Left ventricle myocardium superior (tissue), 1 donor: ENCODE measurements around the gene C10orf90. TPM values are rescaled to one million over a fixed set of nuclear protein-coding genes. Genes with fewer than 3 reads are reported as not detected.
A peak's percentile ranks its signal among the peaks of the same experiment; 100 is the strongest.

Experiments used
- ATAC-seq: fragments of 200-7000 bp; cut with Tn5 transposase; one replicate; pipeline ENCODE4 v1.9.1; 2020; ENCODE audit warnings: mild to moderate bottlenecking, moderate library complexity
- DNase-seq: peaks from one replicate; pipeline ENCODE4 v3.0.0-alpha.2; 2020
- intact Hi-C: fragments of 100-400 bp; cut with micrococcal nuclease; formaldehyde crosslinking; loops from one replicate; pipeline ENCODE4 v1.11.0; 2022
- long read RNA-seq: library from polyadenylated mRNA; unstranded; transcript quantifications from one replicate; pipeline ENCODE4 v2.0.0, GENCODE V29; 2021
- total RNA-seq: library from RNA; stranded (reverse); fragmentation: NEBNext Ultra II Directional; extraction: Animal tissue kit (Norgen Biotek cat#: 25700); gene quantifications from one replicate; pipeline ENCODE4 v1.2.1, GENCODE V29; 2021
- donor health status: DM: no; HTN: yes; CAD: no; lungs with severe emphysema.

The C10orf90 gene, protein sequence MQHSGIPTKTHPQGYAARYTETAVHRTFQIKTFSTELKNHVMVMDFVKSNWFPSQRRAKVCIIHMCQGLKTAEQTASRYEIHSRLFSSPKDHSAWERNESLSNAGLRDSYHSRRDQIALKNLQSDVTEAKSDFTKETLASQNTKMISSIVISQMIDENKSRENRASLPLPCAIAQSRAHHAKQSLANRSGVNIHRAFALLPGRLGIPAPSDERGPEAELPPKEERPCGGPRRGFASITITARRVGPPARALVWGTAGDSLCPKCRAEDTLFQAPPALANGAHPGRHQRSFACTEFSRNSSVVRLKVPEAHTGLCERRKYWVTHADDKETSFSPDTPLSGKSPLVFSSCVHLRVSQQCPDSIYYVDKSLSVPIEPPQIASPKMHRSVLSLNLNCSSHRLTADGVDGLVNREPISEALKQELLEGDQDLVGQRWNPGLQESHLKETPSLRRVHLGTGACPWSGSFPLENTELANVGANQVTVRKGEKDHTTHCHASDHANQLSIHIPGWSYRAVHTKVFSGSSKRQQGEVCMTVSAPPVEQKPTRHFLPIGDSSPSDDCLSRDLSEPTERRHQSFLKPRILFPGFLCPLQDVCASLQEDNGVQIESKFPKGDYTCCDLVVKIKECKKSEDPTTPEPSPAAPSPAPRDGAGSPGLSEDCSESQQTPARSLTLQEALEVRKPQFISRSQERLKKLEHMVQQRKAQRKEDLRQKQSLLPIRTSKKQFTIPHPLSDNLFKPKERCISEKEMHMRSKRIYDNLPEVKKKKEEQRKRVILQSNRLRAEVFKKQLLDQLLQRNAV
- total RNA-seq = not detected
- long read RNA-seq = 0 reads

GRCh38 chr10:126670056-126670894 is at the start of gene C10orf90:
C10orf90 (minus strand) TSS chr10:126670693; CDS start chr10:126670480, 213 bp downstream.
- ATAC-seq (no peak), DNase-seq (no peak)
- intact Hi-C loops = no loop called here

DNA sequence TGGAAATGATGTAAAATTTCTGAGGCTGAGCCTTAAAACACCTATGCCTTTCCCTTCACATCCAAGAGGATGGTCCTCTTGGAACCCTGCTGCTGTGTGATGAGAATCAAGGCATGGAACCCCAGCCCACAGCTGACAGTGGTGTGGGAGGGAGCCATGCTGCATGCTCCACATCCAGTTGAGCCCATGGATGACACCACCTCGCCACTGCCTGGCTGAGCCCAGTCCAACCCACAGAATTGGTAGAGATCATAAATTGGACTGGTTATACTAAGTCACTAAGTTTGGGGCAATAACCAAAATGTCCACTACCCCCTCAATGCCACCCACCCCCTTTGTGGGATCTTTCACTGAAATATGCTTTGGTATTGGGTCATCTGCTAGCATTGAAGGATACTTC is 45.9 kb upstream of the C10orf90 start:
- DNase-seq = no peak
- intact Hi-C loops = no loop called here
- no peak for ATAC-seq

GRCh38 chr10:126713594-126713993 is 43.1 kb upstream of the C10orf90 start:
- intact Hi-C loops = no loop called here
- ATAC-seq = no peak
- DNase-seq = no peak

DNA sequence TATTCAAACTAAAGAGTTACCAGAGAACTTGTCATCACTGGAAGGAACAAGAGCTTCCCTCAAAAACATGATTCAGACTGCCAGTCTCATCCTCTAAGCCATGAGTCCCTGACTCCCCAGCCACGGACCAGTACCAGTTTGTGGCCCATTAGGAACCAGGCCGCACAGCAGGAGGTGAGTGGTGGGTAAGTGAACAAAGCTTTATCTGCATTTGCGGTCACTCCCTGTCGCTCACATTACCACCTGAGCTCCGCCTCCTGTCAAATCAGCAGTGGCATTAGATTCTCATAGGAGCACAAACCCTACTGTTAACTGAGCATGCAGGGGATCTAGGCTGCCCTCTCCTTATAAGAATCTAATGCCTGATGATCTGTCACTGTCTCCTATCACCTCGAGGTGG is 42.2 kb upstream of the C10orf90 start:
- DNase-seq (no peak), ATAC-seq (no peak)
- intact Hi-C loops = no loop called here

DNA sequence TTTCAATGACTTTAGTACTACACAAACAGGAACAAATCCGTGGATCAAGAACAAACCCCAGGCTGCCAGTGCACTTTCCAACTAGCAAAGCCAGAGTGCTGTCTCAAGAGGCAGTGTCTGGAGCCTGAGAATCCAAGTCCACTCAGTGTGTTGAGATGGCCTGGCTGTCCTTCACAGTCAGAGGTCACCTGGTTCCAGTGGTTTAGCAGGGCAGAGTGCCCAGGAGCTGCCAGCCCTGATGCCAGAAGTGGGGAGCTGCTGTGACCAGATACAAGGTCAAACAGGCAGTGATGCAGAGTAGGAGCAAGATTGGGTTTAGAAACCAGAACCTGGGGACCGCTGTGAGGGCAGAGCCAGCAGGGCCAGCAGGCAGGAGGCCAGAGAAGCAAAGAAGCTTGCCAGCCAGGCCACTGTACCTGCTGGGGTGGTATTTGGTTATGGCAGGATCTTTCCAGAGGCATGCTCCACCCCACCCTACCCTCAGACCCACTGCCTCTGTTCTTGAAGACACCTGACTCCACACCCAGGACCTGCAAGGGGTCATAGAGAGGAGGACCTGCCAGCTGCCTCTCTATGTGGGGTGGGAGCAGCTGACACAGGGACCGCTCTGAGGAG is 35.6 kb upstream of the C10orf90 start:
- ATAC-seq = peak; percentile 89
- intact Hi-C loops = no loop called here
- peak; percentile 38 for DNase-seq

DNA sequence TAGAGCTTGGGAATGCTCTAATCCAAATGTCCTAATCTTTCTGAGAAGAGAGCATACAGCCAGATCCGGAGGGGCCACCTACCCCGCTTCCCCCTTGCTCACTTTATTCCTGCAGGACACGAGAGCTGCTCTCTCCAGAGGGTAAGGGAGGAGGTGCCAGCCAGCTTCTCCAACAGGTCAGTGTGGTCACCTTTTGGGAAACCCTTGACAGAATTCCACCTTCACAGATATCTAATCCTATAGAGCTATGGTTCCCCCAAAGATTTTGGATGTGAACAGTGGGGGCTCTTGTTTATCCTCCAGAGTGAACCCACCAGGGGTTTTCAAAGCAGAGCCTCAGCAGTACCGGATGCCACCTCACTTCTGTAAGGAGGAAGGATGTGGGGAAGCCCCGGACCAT is 34.6 kb upstream of the C10orf90 start:
- intact Hi-C loops = no loop called here

GRCh38 chr10:126704649-126705048 is 34.2 kb upstream of the C10orf90 start:
- DNase-seq (no peak), ATAC-seq (no peak)
- intact Hi-C loops = no loop called here

More for the DNA sequence above, 34.6 kb upstream of the C10orf90 start:
- DNase-seq (no peak), ATAC-seq (no peak)

DNA sequence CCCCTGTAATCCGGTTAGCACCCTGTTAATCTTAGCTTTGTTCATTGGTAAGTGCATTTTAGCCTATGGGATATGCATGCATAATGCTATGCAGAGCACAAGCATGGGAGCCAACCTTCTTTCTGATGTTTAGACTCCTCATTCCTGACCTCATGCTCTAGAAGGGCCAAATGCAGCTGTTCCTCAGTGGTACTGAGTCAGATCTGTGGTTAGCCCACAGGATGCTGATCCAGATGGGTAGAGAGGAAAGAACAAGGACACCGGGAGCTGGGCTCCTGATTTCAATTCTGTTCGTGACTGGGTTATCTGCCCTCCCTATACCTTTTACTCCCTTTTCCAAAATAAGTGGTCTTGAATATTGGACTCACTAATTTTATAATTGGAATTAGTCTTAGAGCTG is 31.7 kb upstream of the C10orf90 start:
- DNase-seq (no peak), ATAC-seq (no peak)
- intact Hi-C loops = no loop called here

- no peak for ATAC-seq
- intact Hi-C loops = no loop called here
- DNase-seq = no peak
These were observed 31.0 kb upstream of the C10orf90 start for GRCh38 chr10:126701526-126701925.

- intact Hi-C loops = no loop called here
- DNase-seq (no peak), ATAC-seq (no peak)
These were observed 26.2 kb upstream of the C10orf90 start for GRCh38 chr10:126696684-126697083.

- intact Hi-C loops = no loop called here
- no peak for ATAC-seq
- no peak for DNase-seq
These were observed 21.0 kb upstream of the C10orf90 start for GRCh38 chr10:126691456-126691855.

GRCh38 chr10:126690534-126690933 is 20.0 kb upstream of the C10orf90 start:
- DNase-seq (no peak), ATAC-seq (no peak)
- intact Hi-C loops = no loop called here

DNA sequence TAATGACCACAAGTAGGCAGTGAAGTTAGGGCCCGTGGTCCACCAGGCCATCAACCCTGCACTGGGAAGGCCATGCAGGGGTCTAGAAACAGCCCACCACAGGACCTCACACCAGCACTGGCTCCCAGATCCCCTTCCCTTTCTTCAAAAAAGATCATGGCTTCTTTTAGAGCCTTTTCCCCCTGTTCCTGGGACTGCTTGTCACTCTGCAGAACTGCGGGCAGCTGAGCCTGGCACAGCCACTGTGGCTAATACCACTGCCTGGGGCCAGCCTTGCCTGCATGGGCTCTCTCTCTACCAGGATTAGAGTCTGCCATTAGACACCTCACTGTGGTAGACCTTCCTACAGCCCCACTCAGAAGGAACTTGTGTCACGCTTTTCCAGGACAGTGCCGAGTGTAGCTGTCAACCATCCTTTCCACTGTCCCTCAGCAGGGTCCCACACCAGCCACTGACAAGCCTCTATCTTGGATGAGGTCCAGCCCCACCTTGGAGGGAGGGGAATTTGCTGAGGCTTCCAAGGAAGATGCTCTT is 19.0 kb upstream of the C10orf90 start:
- ATAC-seq (no peak), DNase-seq (no peak)
- intact Hi-C loops = no loop called here

GRCh38 chr10:126687121-126687606 is 16.7 kb upstream of the C10orf90 start:
- ATAC-seq (peak; percentile 41), DNase-seq (no peak)
- intact Hi-C loops = no loop called here

- ATAC-seq (no peak), DNase-seq (no peak)
- intact Hi-C loops = no loop called here
These were observed 16.2 kb upstream of the C10orf90 start for GRCh38 chr10:126686719-126687118.

- intact Hi-C loops = no loop called here
- no peak for DNase-seq
These were observed 15.8 kb upstream of the C10orf90 start for GRCh38 chr10:126686268-126686667.

GRCh38 chr10:126685756-126686155 is 15.3 kb upstream of the C10orf90 start:
- DNase-seq = no peak
- ATAC-seq = no peak
- intact Hi-C loops = no loop called here

More at GRCh38 chr10:126686268-126686667, 15.8 kb upstream of the C10orf90 start:
- ATAC-seq = no peak

GRCh38 chr10:126684171-126684745 is 13.8 kb upstream of the C10orf90 start:
- intact Hi-C loops = no loop called here
- ATAC-seq (no peak), DNase-seq (no peak)
